ENCODE data around the gene UGT2B15.

UGT2B15 gene

DNA sequence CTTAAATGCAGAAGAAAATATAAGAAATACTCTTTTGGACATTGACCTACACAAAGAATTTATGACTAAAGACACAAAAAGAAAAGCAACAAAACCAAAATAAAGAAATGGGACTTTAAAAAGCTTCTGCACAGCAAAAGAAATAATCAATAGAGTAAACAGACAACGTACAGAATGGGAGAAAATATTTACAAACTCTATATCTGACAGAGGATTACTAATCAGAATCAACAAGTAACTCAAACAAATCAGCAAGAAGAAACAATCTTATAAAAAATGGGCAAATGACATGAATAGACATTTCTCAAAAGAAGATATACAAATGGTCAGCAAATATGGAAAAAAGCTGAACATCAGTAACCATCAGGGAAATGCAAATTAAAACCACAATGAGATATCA is 56.7 kb downstream of the UGT2B15 start:
- CTCF ChIA-PET: no interaction called here
- POLR2A ChIA-PET: no interaction called here
- DNase-seq (ENCODE audit: extremely low spot score): no peak
- TF ChIP-seq CTBP1 (IDR thresholded peaks at IDR 0.05; ENCODE audit: borderline replicate concordance) (no peak), ARNT (IDR thresholded peaks at IDR 0.05) (no peak), FOXA1 (IDR thresholded peaks at IDR 0.05) (no peak), SP1 (IDR thresholded peaks at IDR 0.05) (no peak), ELF4 (IDR thresholded peaks at IDR 0.05) (no peak), TARDBP (IDR thresholded peaks at IDR 0.05) (no peak), HDGF (IDR thresholded peaks at IDR 0.05; ENCODE audit: borderline replicate concordance) (no peak), ZNF384 (IDR thresholded peaks at IDR 0.05) (no peak), FOXK2 (IDR thresholded peaks at IDR 0.05) (no peak), L3MBTL2 (conservative IDR thresholded peaks at IDR 0.05) (no peak)
- TF ChIP-seq, protein P1, sequence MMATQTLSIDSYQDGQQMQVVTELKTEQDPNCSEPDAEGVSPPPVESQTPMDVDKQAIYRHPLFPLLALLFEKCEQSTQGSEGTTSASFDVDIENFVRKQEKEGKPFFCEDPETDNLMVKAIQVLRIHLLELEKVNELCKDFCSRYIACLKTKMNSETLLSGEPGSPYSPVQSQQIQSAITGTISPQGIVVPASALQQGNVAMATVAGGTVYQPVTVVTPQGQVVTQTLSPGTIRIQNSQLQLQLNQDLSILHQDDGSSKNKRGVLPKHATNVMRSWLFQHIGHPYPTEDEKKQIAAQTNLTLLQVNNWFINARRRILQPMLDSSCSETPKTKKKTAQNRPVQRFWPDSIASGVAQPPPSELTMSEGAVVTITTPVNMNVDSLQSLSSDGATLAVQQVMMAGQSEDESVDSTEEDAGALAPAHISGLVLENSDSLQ (IDR thresholded peaks at IDR 0.05): no peak

DNA sequence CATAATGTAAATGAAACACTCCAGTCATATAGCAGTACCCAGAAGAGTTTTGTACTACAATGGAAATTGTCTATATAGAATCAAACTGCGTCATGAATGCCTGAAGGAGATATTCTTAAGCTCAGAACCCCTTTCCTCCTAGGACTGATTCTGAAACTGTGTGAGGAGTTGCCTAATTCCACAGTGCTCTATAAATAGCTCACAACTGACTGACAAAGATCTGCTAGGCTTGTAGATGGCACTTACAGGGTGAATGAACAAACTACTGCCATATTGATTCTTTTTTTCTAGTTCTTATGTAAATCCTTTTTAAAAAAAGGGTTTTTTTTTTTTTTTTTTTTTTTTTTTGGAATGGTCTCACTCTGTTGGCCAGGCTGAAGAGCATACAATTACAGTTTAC is 64.2 kb downstream of the UGT2B15 start:
- ChIA-PET POLR2A (no interaction called here), CTCF (interaction anchor here (0.6 kb wide), 1 partner anchor 564 kb away, joined by 3 read pairs; no protein-coding TSS in a partner anchor)
- DNase-seq (ENCODE audit: extremely low spot score): no peak
- TF ChIP-seq FOXK2 (IDR thresholded peaks at IDR 0.05) (no peak), CTBP1 (IDR thresholded peaks at IDR 0.05; ENCODE audit: borderline replicate concordance) (no peak), FOXM1 (IDR thresholded peaks at IDR 0.05; ENCODE audit: borderline replicate concordance) (no peak), FOXA1 (IDR thresholded peaks at IDR 0.05) (no peak), ELF4 (IDR thresholded peaks at IDR 0.05) (no peak)

DNA sequence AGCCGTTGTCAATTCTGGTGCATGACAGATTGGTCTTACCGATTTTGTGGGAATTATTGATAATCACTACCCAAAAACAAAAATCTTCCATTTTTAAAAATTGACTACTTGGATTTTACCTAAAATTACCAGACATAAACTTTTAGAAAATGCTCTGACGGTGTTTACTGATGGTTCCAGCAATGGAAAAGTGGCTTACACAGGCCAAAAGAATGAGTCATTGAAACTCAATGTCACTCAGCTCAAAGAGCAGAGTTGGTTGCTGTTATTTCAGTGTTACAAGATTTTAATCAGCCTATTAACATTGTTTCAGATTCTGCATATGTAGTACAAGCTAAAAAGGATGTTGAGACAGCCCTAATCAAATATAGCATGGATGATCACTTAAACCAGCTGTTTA is 71.3 kb downstream of the UGT2B15 start:
- DNase-seq (ENCODE audit: extremely low spot score): no peak
- ChIA-PET POLR2A (no interaction called here), CTCF (no interaction called here)
- no peak for TF ChIP-seq HDGF (IDR thresholded peaks at IDR 0.05; ENCODE audit: borderline replicate concordance)

- CTCF ChIA-PET: no interaction called here
- POLR2A ChIA-PET: no interaction called here
- DNase-seq (ENCODE audit: extremely low spot score): no peak
- no peak for TF ChIP-seq SP1 (IDR thresholded peaks at IDR 0.05)
- TF ChIP-seq HDGF (IDR thresholded peaks at IDR 0.05; ENCODE audit: borderline replicate concordance): no peak
- TF ChIP-seq SUZ12 (IDR thresholded peaks at IDR 0.05): no peak
- no peak for TF ChIP-seq NFRKB (IDR thresholded peaks at IDR 0.05)
- no peak for TF ChIP-seq BHLHE40 (IDR thresholded peaks at IDR 0.05; ENCODE audit: borderline replicate concordance)
- TF ChIP-seq FOXK2 (IDR thresholded peaks at IDR 0.05): no peak
- TF ChIP-seq TARDBP (IDR thresholded peaks at IDR 0.05): no peak
- TF ChIP-seq FOXM1 (IDR thresholded peaks at IDR 0.05; ENCODE audit: borderline replicate concordance): no peak
- TF ChIP-seq CTBP1 (IDR thresholded peaks at IDR 0.05; ENCODE audit: borderline replicate concordance): no peak
- TF ChIP-seq FOXA1 (IDR thresholded peaks at IDR 0.05): no peak
These were observed 73.0 kb downstream of the UGT2B15 start for GRCh38 chr4:68597482-68597881.
